Mucosa of rectum (tissue), 2 donors: ENCODE measurements around the gene PTGES3L.
"Not testable (repeated sequence)": the region's sequence is repeated elsewhere in the genome, so short reads cannot be mapped to it uniquely, and the experiment has no call there.

Experiments
- H3K27ac ChIP-seq, 2 donors: one replicate each; pipeline ENCODE4 v1.7.0; 2013; ENCODE audit warnings: inconsistent platforms in 2 of 2, low read depth in 2 of 2, low read length in 2 of 2
- H3K27me3 ChIP-seq, 2 donors: one replicate each; pipeline ENCODE4 v1.7.0; 2013; ENCODE audit warnings: low read length in 2 of 2; ENCODE audit not compliant: control insufficient read depth in 2 of 2, insufficient read depth in 2 of 2
- H3K36me3 ChIP-seq, 2 donors: one replicate each; pipeline ENCODE4 v1.7.0; 2013; ENCODE audit warnings: low read length in 2 of 2; ENCODE audit not compliant: control insufficient read depth in 2 of 2, insufficient read depth in 2 of 2
- H3K4me1 ChIP-seq, 2 donors: one replicate each; pipeline ENCODE4 v1.7.0; 2013; ENCODE audit warnings: low read length in 2 of 2, mild to moderate bottlenecking in 1 of 2; ENCODE audit not compliant: control insufficient read depth in 2 of 2, insufficient read depth in 2 of 2
- H3K4me3 ChIP-seq, 2 donors: one replicate each; pipeline ENCODE4 v1.7.0; 2013; ENCODE audit warnings: low read length in 2 of 2
- H3K9ac ChIP-seq, 2 donors: one replicate each; pipeline ENCODE4 v1.7.0; 2013; ENCODE audit warnings: low read length in 2 of 2, low read depth in 1 of 2, mild to moderate bottlenecking in 1 of 2
- H3K9me3 ChIP-seq, 2 donors: one replicate each; pipeline ENCODE4 v1.7.0; 2013; ENCODE audit warnings: low read length in 2 of 2; ENCODE audit not compliant: control insufficient read depth in 2 of 2
- donor health status: healthy.
- donor health status: Normal muscosa, but diverticular disease.

Gene PTGES3L

GRCh38 chr17:42950044-42950783, 29.7 kb downstream of the PTGES3L start:
- Histone ChIP-seq H3K27ac (no peak overlapping the region), H3K27me3 (no peaks in the 10 kb centered on the region), H3K9me3 (no peaks in the 10 kb centered on the region), H3K9ac (no peak overlapping the region), H3K36me3 (peaks cover 26 to 47% of the 10 kb centered on the region in 2 donors), H3K4me1 (no peaks in the 10 kb centered on the region), H3K4me3 (no peak overlapping the region)

DNA sequence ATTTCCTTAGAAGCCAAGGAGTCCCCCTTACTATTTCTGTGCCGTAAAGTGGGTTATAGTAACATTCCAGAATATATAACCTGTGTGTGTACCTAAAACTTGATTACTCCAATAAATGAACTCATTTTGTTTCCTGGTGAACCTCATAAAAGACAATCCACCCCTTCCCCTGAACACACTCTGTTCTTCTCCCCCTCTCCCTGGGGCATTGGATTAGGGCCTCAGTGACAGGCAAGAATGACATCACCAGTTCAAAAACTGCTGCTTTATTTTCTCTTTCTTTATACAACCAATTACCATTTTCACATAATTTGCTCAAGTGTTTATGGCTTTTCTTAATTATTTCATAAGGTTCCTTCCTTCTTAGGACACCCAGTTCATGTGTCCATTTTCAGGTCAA, 33.1 kb downstream of the PTGES3L start:
- Histone ChIP-seq H3K4me1 (no peaks in the 10 kb centered on the region), H3K9ac (no peak overlapping the region), H3K36me3 (peaks cover 7 to 24% of the 10 kb centered on the region in 2 donors), H3K27me3 (no peaks in the 10 kb centered on the region), H3K4me3 (no peak overlapping the region), H3K9me3 (no peaks in the 10 kb centered on the region), H3K27ac (no peak overlapping the region)

GRCh38 chr17:42944211-42944610, 35.7 kb downstream of the PTGES3L start:
- H3K9ac ChIP-seq = no peak overlapping the region

DNA sequence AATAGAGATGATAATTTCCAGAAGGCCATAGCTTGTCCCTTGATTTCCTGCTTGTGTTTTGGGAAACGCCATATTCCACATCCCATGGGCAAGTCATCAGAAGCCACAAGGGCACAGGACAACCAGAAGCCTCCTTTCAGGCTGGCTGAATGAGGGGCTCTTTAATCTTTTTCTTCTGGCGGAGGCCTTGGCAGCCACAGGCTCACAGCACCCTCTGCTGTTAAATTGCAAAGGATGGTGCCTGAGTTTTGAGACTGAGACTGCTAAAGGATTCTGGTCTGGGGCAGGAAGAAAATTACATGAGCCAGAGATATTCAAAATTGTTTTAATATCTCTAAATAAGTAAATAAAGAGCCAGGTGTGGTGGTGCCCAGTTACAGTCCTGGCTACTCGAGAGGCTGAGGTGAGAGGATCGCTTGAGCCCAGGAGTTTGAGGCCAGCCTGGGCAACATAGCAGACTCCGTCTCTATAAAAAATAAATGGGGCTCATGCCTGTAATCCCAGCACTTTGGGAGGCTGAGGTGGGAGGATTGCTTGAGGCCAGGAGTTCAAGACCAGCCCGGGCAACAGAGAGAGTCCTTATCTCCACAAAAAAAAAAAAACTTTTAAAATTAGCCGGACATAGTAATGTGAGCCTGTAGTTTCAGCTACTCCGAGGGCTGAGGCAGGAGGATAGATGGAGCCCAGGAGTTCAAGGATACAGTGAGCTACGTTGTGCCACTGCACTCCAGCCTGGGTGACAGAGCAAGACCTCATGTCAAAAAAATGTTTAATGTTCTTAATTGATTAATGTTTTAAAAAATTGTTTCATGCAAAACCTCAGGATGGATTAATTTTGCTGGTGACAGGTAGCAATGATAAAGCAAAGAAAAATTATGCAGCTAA, 41.9 kb downstream of the PTGES3L start:
- no peaks in the 10 kb centered on the region for H3K36me3 ChIP-seq
- no peak overlapping the region for H3K4me3 ChIP-seq
- H3K9me3 ChIP-seq = no peaks in the 10 kb centered on the region
- peaks cover 7 to 11% of the 10 kb centered on the region in 2 donors for H3K27me3 ChIP-seq
- H3K9ac ChIP-seq = no peak overlapping the region
- no peak overlapping the region for H3K27ac ChIP-seq
- no peaks in the 10 kb centered on the region for H3K4me1 ChIP-seq

More at GRCh38 chr17:42944211-42944610, 35.7 kb downstream of the PTGES3L start:
- Histone ChIP-seq H3K36me3 (peaks cover 0 to 5% of the 10 kb centered on the region in 2 donors), H3K4me1 (no peaks in the 10 kb centered on the region), H3K27ac (no peak overlapping the region), H3K4me3 (no peak overlapping the region), H3K9me3 (no peaks in the 10 kb centered on the region), H3K27me3 (peaks cover 0 to 2% of the 10 kb centered on the region in 2 donors)

DNA sequence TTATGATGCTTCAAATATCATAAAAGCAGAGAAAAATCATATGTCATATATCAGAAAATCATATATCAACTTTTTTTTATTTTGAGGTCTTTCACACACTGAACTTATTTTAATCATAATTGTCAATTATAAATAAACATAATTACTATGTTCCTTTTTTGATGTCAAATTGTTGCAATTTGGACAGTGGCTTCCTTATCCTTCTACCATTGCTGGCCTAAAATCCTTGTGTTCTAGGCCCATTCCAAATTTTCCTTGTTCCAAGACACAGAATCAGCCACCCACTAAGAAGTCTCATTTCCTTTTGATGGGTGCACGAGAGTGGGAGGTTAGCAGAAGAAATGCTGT, 50.4 kb downstream of the PTGES3L start:
- Histone ChIP-seq H3K27me3 (peaks cover 5 to 15% of the 10 kb centered on the region in 2 donors), H3K27ac (no peak overlapping the region), H3K9ac (no peak overlapping the region), H3K4me1 (peaks cover 0 to 3% of the 10 kb centered on the region in 2 donors), H3K36me3 (no peaks in the 10 kb centered on the region), H3K9me3 (no peaks in the 10 kb centered on the region), H3K4me3 (no peak overlapping the region)

DNA sequence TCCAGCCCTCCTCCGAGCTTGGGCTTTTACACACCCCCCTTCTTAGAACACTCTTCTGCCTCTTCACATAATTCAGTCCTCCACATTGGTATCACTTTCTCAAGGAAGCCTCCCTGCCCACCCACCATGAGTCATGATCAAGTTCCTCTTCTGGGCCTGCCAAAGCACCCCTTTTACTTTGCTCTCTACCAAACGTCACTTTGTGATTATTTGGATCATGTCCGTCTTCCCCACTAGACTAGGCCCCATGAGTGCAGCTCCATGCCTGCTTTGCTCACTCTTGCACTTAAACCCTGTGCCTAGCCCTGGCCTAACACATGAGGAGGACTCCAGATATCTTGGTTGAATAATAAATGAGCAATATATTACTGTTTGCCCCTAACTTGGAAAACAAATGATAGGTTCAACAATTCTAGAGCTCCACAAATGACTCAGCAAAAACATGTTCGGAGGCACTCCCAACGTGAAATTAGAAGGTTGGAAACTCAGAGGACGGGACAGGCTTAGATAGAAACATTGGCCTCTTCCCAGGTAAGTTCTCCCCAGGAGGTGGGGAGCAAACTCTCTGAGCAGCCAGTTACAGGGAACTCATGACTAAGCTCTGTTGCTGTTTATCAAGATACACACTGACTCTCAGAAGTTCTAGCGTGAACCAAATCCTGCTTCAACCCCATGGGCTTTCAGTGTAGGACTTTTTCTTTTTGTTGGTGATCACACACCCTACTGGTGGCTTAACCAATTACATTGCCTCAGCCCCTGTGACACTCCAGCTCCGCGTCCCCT, 51.0 kb downstream of the PTGES3L start:
- Histone ChIP-seq H3K4me3 (no peak overlapping the region), H3K27me3 (peaks cover 5 to 12% of the 10 kb centered on the region in 2 donors), H3K36me3 (no peaks in the 10 kb centered on the region), H3K9me3 (no peaks in the 10 kb centered on the region), H3K9ac (no peak overlapping the region), H3K4me1 (peaks cover 0 to 3% of the 10 kb centered on the region in 2 donors), H3K27ac (peak overlapping the region; percentile 35 to 57)

DNA sequence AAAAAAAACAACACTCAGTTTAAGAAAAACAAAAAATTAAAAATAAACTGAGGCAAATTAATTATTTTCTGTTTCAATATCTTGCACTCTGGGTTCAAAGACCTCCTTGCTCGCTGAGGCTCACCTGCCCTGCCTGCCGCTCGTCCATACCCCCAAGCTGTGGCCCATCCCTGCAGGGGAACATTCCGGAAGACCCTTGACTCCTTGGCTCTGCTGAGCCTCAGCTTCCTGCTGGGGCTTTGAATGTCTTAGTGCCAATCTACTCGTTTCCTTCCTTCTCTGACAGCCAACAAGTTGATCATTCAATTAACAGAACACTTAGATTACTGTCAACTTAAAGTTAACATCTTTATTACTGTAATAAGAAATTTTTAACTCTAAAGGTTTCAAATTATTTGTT, 55.0 kb downstream of the PTGES3L start:
- Histone ChIP-seq H3K36me3 (no peaks in the 10 kb centered on the region), H3K4me1 (peaks cover 0 to 3% of the 10 kb centered on the region in 2 donors), H3K9ac (no peak overlapping the region), H3K27ac (no peak overlapping the region), H3K4me3 (no peak overlapping the region), H3K27me3 (peaks cover 21 to 34% of the 10 kb centered on the region in 2 donors), H3K9me3 (no peaks in the 10 kb centered on the region)

DNA sequence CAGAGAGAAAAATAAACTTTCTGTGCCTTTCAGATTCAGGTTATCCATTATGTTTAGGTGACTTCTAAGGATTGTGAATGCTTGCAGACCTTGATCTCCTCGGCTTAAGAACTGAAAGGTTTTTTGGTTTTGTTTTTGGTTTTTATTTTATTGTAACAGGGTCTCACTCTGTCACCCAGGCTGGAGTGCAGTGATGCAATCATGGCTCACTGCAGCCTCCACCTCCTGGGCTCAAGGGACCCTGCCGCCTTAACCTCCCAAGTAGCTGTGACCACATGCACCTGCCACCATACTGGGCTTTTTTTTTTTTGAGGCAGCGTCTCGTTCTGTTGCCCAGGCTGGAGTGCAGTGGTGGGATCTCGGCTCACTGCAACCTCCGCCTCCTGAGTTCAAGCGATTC, 56.4 kb downstream of the PTGES3L start:
- H3K9me3 ChIP-seq, H3K9ac ChIP-seq, H3K27ac ChIP-seq: not testable (repeated sequence)

DNA sequence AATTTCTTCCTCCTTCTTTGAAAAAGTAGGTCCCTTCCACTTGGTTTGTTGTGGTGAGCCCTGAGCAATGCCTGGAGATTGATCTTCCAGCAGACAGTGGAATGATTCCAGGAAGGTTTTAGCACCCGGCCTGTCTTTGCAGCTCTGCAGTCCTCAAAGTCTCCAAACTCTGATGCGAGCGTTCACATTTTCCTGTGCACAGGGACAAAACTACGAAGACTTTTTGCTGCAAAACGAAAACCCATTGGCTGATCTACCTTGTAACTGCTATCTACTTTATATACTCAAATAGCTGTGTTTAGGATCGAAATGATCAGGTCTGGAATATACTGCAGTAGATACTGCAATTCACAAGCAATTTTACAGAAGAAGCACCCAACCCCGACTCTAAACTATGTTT, 57.6 kb downstream of the PTGES3L start:
- Histone ChIP-seq H3K9me3 (no peaks in the 10 kb centered on the region), H3K9ac (no peak overlapping the region), H3K36me3 (no peaks in the 10 kb centered on the region), H3K27ac (no peak overlapping the region), H3K4me1 (peaks cover 4 to 11% of the 10 kb centered on the region in 2 donors), H3K27me3 (peaks cover 23 to 39% of the 10 kb centered on the region in 2 donors), H3K4me3 (no peak overlapping the region)

More for the DNA sequence above, 56.4 kb downstream of the PTGES3L start:
- H3K4me3 ChIP-seq, H3K36me3 ChIP-seq: not testable (repeated sequence)
- H3K4me1 ChIP-seq = peaks cover 4 to 11% of the 10 kb centered on the region in 2 donors
- H3K27me3 ChIP-seq = peaks cover 21 to 38% of the 10 kb centered on the region in 2 donors
